HEK293 (cell line): ENCODE measurements around the gene ZNF326.

Experiments
- CTCF ChIA-PET: fragments of 350-600 bp; formaldehyde crosslinking; extraction: SDS; loops from one replicate; lab custom pipeline; 2021; ENCODE audit warnings: antibody characterized with exemption; lab: Yijun Ruan, JAX
- POLR2A ChIA-PET: fragments of 300-600 bp; formaldehyde crosslinking; extraction: SDS; loops from one replicate; lab custom pipeline; 2020; ENCODE audit warnings: antibody characterized with exemption, inconsistent platforms; lab: Yijun Ruan, JAX
- H3K27ac ChIP-seq: fragments of 200-500 bp; sonication (Bioruptor generic); 2 replicates; pipeline ENCODE4 v1.5.1; 2014; ENCODE audit warnings: low read depth, low read length, control low read depth, inconsistent platforms; ENCODE audit errors: extremely low read depth
- H3K36me3 ChIP-seq, 2 experiments: fragments of 200-500 bp in 1 of 2; sonication (Bioruptor generic) in 1 of 2; 1 replicate in 1 of 2; 2 replicates in 1 of 2; pipeline ENCODE4 v1.5.1; 2014 to 2017; ENCODE audit warnings: inconsistent platforms in 2 of 2, low read length in 2 of 2; ENCODE audit not compliant: control insufficient read depth in 2 of 2, insufficient read depth in 1 of 2
- H3K4me1 ChIP-seq: fragments of 200-500 bp; sonication (Bioruptor generic); 2 replicates; pipeline ENCODE4 v1.5.1; 2014; ENCODE audit warnings: mild to moderate bottlenecking, low read length, inconsistent platforms; ENCODE audit not compliant: control insufficient read depth, insufficient read depth
- H3K4me3 ChIP-seq: 2 replicates; pipeline ENCODE4 v1.5.1; 2011; ENCODE audit warnings: low read depth, mild to moderate bottlenecking, control low read depth, low read length, moderate library complexity
- H3K9me3 ChIP-seq: fragments of 200-500 bp; sonication (Bioruptor generic); 2 replicates; pipeline ENCODE4 v1.5.1; 2014; ENCODE audit warnings: low read depth, low read length, inconsistent platforms; ENCODE audit not compliant: control insufficient read depth, insufficient read depth
- AEBP2 ChIP-seq: fragments of 450-650 bp; formaldehyde crosslinking; IDR thresholded peaks from 2 replicates; pipeline ENCODE4 v1.5.1; 2016; ENCODE audit warnings: missing biosample characterization, missing genetic modification characterization, borderline replicate concordance
- GLIS1 ChIP-seq: fragments of 450-650 bp; formaldehyde crosslinking; IDR thresholded peaks from 2 replicates; pipeline ENCODE4 v1.5.1; 2016; ENCODE audit warnings: missing biosample characterization, missing genetic modification characterization
- KLF16 ChIP-seq: fragments of 450-650 bp; formaldehyde crosslinking; IDR thresholded peaks from 2 replicates; pipeline ENCODE4 v1.5.1; 2017; ENCODE audit warnings: missing biosample characterization, missing genetic modification characterization
- RBAK ChIP-seq: fragments of 450-650 bp; formaldehyde crosslinking; IDR thresholded peaks from 2 replicates; pipeline ENCODE4 v1.5.1; 2016; ENCODE audit warnings: missing biosample characterization, missing genetic modification characterization
- ZBTB10 ChIP-seq: fragments of 450-650 bp; formaldehyde crosslinking; IDR thresholded peaks from 2 replicates; pipeline ENCODE4 v1.5.1; 2016; ENCODE audit warnings: missing biosample characterization, missing genetic modification characterization
- ZNF10 ChIP-seq: fragments of 450-650 bp; formaldehyde crosslinking; IDR thresholded peaks from 2 replicates; pipeline ENCODE4 v1.5.1; 2017; ENCODE audit warnings: missing biosample characterization, missing genetic modification characterization
- ZNF112 ChIP-seq: fragments of 450-650 bp; formaldehyde crosslinking; IDR thresholded peaks from 2 replicates; pipeline ENCODE4 v1.5.0; 2017; ENCODE audit warnings: missing biosample characterization, missing genetic modification characterization
- ZNF16 ChIP-seq: fragments of 450-650 bp; formaldehyde crosslinking; IDR thresholded peaks from 2 replicates; pipeline ENCODE4 v1.5.1; 2016; ENCODE audit warnings: low read depth, missing biosample characterization, missing genetic modification characterization
- ZNF18 ChIP-seq: fragments of 450-650 bp; formaldehyde crosslinking; IDR thresholded peaks from 2 replicates; pipeline ENCODE4 v1.5.1; 2016; ENCODE audit warnings: missing biosample characterization, missing genetic modification characterization
- ZNF223 ChIP-seq: fragments of 450-650 bp; formaldehyde crosslinking; IDR thresholded peaks from 2 replicates; pipeline ENCODE4 v1.5.1; 2016; ENCODE audit warnings: missing biosample characterization, missing genetic modification characterization
- ZNF292 ChIP-seq: fragments of 450-650 bp; formaldehyde crosslinking; IDR thresholded peaks from 2 replicates; pipeline ENCODE4 v1.5.1; 2016; ENCODE audit warnings: low read depth, missing biosample characterization, missing genetic modification characterization, borderline replicate concordance
- ZNF423 ChIP-seq: fragments of 450-650 bp; formaldehyde crosslinking; IDR thresholded peaks from 2 replicates; pipeline ENCODE4 v1.5.1; 2016; ENCODE audit warnings: missing biosample characterization, missing genetic modification characterization
- ZNF544 ChIP-seq: fragments of 450-650 bp; formaldehyde crosslinking; IDR thresholded peaks from 2 replicates; pipeline ENCODE4 v1.5.0; 2017; ENCODE audit warnings: missing biosample characterization, missing genetic modification characterization
- ZNF560 ChIP-seq: fragments of 450-650 bp; formaldehyde crosslinking; IDR thresholded peaks from 2 replicates; pipeline ENCODE4 v1.5.1; 2017; ENCODE audit warnings: missing biosample characterization, missing genetic modification characterization, borderline replicate concordance
- ZNF580 ChIP-seq: fragments of 450-650 bp; formaldehyde crosslinking; IDR thresholded peaks from 2 replicates; pipeline ENCODE4 v1.5.1; 2016; ENCODE audit warnings: missing biosample characterization, missing genetic modification characterization
- ZNF785 ChIP-seq: fragments of 450-650 bp; formaldehyde crosslinking; IDR thresholded peaks from 2 replicates; pipeline ENCODE4 v1.5.1; 2016; ENCODE audit warnings: missing biosample characterization, missing genetic modification characterization
- ZNF792 ChIP-seq: fragments of 450-650 bp; formaldehyde crosslinking; IDR thresholded peaks from 2 replicates; pipeline ENCODE4 v1.5.1; 2016; ENCODE audit warnings: missing biosample characterization, missing genetic modification characterization
- ZSCAN16 ChIP-seq: fragments of 450-650 bp; formaldehyde crosslinking; IDR thresholded peaks from 2 replicates; pipeline ENCODE4 v1.5.1; 2016; ENCODE audit warnings: missing biosample characterization, missing genetic modification characterization
- ZSCAN23 ChIP-seq: fragments of 450-650 bp; formaldehyde crosslinking; IDR thresholded peaks from 2 replicates; pipeline ENCODE4 v1.5.1; 2016; ENCODE audit warnings: missing biosample characterization, missing genetic modification characterization
- ZXDB ChIP-seq: fragments of 450-650 bp; formaldehyde crosslinking; IDR thresholded peaks from 2 replicates; pipeline ENCODE4 v1.5.1; 2016; ENCODE audit warnings: missing biosample characterization, missing genetic modification characterization
- TF ChIP-seq, protein P1 (sequence below): fragments of 450-650 bp; formaldehyde crosslinking; IDR thresholded peaks from 2 replicates; pipeline ENCODE4 v1.5.1; 2016; ENCODE audit warnings: missing biosample characterization, missing genetic modification characterization, borderline replicate concordance

Gene ZNF326

DNA sequence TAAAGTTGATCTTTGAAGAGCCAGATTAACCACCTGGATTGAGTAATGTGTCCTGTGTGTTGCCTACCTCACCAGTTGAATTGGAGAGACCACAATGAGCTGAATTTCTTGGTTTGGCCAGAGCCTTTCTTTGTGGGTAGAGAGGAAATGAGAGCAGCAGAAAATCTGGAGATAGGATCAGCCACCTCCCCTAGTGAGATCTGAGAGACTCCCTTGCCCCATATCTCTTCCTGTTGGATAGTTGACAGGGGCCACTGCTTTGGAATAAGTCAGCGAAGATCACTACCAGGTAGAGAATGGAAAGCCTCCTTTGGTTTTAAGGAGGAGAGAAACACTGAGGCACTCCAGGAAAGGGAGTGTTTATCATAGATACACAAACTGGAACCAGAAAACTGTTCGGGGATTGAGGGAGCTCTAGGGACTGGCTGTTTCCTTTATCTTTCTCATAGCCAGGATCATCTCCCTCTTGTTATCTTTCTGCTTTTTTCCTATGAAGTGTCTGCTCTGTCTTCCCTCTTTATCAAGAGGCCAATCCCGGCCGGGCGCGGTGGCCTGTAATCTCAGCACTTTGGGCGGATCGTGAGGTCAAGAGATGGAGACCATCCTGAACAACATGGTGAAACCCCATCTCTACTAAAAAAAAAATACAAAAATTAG lies 21.3 kb upstream of the ZNF326 start (continued):
- TF ChIP-seq ZNF18 (tag by site-specific recombination), result no peak
- TF ChIP-seq GLIS1 (tag by site-specific recombination), result no peak
- TF ChIP-seq ZNF292 (tag by site-specific recombination), result no peak
- no peak for TF ChIP-seq ZNF16 (tag by site-specific recombination)
- no peak for TF ChIP-seq ZNF785 (tag by site-specific recombination)
- TF ChIP-seq ZNF792 (tag by site-specific recombination), result no peak

DNA sequence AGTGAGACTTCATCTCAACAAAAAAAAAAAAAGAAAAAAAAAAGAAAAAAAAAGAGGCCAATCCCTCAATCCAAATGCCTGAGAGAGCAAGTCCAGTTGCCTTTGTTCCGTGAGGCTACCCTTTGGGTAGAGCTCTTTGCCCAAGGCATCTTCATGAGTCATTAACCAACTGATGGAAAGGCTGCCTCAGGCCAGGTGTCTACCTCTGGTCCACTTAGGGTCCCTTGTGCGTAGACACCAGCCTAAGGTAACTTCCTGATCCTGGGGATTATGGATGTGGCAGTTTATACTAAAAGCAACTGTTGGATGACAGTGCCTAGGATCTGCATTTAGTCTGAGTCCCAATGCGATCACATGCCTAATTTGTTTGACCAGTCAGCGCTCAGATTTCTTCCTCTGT lies 20.7 kb upstream of the ZNF326 start:
- no peak for TF ChIP-seq ZNF580 (tag by site-specific recombination)
- TF ChIP-seq KLF16 (tag by site-specific recombination), result no peak
- CTCF ChIA-PET, result no interaction called here
- POLR2A ChIA-PET, result no interaction called here

GRCh38 chr1:89974696-89975470 lies 20.0 kb upstream of the ZNF326 start:
- TF ChIP-seq ZSCAN23 (tag by site-specific recombination), result no peak
- no peak for TF ChIP-seq AEBP2 (tag by site-specific recombination)
- TF ChIP-seq ZNF10 (tag by site-specific recombination), result no peak
- no peak for TF ChIP-seq ZXDB (tag by site-specific recombination)
- no peak for TF ChIP-seq ZBTB10 (tag by site-specific recombination)
- TF ChIP-seq, protein P1, sequence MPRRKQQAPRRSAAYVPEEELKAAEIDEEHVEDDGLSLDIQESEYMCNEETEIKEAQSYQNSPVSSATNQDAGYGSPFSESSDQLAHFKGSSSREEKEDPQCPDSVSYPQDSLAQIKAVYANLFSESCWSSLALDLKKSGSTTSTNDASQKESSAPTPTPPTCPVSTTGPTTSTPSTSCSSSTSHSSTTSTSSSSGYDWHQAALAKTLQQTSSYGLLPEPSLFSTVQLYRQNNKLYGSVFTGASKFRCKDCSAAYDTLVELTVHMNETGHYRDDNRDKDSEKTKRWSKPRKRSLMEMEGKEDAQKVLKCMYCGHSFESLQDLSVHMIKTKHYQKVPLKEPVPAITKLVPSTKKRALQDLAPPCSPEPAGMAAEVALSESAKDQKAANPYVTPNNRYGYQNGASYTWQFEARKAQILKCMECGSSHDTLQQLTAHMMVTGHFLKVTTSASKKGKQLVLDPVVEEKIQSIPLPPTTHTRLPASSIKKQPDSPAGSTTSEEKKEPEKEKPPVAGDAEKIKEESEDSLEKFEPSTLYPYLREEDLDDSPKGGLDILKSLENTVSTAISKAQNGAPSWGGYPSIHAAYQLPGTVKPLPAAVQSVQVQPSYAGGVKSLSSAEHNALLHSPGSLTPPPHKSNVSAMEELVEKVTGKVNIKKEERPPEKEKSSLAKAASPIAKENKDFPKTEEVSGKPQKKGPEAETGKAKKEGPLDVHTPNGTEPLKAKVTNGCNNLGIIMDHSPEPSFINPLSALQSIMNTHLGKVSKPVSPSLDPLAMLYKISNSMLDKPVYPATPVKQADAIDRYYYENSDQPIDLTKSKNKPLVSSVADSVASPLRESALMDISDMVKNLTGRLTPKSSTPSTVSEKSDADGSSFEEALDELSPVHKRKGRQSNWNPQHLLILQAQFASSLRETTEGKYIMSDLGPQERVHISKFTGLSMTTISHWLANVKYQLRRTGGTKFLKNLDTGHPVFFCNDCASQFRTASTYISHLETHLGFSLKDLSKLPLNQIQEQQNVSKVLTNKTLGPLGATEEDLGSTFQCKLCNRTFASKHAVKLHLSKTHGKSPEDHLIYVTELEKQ (tag by site-specific recombination), result no peak
- TF ChIP-seq ZSCAN16 (tag by site-specific recombination), result no peak
- TF ChIP-seq ZNF544 (tag by site-specific recombination), result no peak
- TF ChIP-seq ZNF112 (tag by site-specific recombination), result no peak
- no peak for TF ChIP-seq ZNF223 (tag by site-specific recombination)
- no peak for TF ChIP-seq ZNF560 (tag by site-specific recombination)
- no peak for TF ChIP-seq RBAK
- TF ChIP-seq ZNF423, result no peak
- Histone ChIP-seq H3K4me1 (no peaks in the 10 kb centered on the region), H3K36me3 (no peaks in the 10 kb centered on the region), H3K27ac (no peak overlapping the region), H3K4me3 (no peak overlapping the region), H3K9me3 (no peaks in the 10 kb centered on the region)
- ChIA-PET CTCF (no interaction called here), POLR2A (no interaction called here)

More for the DNA sequence above, 20.7 kb upstream of the ZNF326 start:
- no peak overlapping the region for H3K27ac ChIP-seq
- H3K4me1 ChIP-seq, result no peaks in the 10 kb centered on the region
- H3K36me3 ChIP-seq, result no peaks in the 10 kb centered on the region
- H3K4me3 ChIP-seq, result no peak overlapping the region
- no peaks in the 10 kb centered on the region for H3K9me3 ChIP-seq
